GM12873 (cell line): Measurements from ENCODE around the gene GAGE12E.
"Not testable (repeated sequence)": the region's sequence is repeated elsewhere in the genome, so short reads cannot be mapped to it uniquely, and the experiment has no call there.

Experiments
- TF ChIP-seq, protein P1 (sequence below): IDR thresholded peaks from 2 replicates; pipeline ENCODE4 v1.5.1; 2012; ENCODE audit warnings: low read depth, mild to moderate bottlenecking, moderate library complexity, low read length, control low read depth; ENCODE audit not compliant: insufficient read depth; ENCODE audit errors: missing control alignments

The GAGE12E gene, protein sequence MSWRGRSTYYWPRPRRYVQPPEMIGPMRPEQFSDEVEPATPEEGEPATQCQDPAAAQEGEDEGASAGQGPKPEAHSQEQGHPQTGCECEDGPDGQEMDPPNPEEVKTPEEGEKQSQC

DNA sequence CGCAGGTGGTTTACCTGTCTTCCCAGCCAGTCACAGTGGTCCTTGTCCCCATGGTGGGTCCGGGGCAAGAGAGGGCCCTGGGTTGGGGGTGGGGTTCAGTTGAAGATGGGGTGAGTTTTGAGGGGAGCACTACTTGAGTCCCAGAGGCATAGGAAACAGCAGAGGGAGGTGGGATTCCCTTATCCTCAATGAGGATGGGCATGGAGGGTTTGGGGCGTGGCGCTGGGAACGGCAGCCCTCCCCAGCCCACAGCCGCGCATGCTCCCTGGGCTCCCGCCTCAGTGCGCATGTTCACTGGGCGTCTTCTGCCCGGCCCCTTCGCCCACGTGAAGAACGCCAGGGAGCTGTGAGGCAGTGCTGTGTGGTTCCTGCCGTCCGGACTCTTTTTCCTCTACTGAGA lies at the start of gene GAGE12E:
GAGE12E (plus strand) TSS at position 301 of the 400 bp plus-strand sequence. CDS start 1,155 bp downstream, outside the sequence.
- TF ChIP-seq, protein P1, sequence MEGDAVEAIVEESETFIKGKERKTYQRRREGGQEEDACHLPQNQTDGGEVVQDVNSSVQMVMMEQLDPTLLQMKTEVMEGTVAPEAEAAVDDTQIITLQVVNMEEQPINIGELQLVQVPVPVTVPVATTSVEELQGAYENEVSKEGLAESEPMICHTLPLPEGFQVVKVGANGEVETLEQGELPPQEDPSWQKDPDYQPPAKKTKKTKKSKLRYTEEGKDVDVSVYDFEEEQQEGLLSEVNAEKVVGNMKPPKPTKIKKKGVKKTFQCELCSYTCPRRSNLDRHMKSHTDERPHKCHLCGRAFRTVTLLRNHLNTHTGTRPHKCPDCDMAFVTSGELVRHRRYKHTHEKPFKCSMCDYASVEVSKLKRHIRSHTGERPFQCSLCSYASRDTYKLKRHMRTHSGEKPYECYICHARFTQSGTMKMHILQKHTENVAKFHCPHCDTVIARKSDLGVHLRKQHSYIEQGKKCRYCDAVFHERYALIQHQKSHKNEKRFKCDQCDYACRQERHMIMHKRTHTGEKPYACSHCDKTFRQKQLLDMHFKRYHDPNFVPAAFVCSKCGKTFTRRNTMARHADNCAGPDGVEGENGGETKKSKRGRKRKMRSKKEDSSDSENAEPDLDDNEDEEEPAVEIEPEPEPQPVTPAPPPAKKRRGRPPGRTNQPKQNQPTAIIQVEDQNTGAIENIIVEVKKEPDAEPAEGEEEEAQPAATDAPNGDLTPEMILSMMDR = not testable (repeated sequence)

DNA sequence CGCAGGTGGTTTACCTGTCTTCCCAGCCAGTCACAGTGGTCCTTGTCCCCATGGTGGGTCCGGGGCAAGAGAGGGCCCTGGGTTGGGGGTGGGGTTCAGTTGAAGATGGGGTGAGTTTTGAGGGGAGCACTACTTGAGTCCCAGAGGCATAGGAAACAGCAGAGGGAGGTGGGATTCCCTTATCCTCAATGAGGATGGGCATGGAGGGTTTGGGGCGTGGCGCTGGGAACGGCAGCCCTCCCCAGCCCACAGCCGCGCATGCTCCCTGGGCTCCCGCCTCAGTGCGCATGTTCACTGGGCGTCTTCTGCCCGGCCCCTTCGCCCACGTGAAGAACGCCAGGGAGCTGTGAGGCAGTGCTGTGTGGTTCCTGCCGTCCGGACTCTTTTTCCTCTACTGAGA lies 19.2 kb upstream of the GAGE12E start, which contains the start of gene GAGE12C:
GAGE12C (plus strand) TSS at position 301 of the 400 bp plus-strand sequence. CDS start 1,155 bp downstream, outside the sequence.
- TF ChIP-seq, protein P1 = not testable (repeated sequence)

DNA sequence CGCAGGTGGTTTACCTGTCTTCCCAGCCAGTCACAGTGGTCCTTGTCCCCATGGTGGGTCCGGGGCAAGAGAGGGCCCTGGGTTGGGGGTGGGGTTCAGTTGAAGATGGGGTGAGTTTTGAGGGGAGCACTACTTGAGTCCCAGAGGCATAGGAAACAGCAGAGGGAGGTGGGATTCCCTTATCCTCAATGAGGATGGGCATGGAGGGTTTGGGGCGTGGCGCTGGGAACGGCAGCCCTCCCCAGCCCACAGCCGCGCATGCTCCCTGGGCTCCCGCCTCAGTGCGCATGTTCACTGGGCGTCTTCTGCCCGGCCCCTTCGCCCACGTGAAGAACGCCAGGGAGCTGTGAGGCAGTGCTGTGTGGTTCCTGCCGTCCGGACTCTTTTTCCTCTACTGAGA lies 9.7 kb upstream of the GAGE12E start, which contains the start of gene GAGE12D:
GAGE12D (plus strand) TSS at position 301 of the 400 bp plus-strand sequence. CDS start 1,155 bp downstream, outside the sequence.
- TF ChIP-seq, protein P1 = not testable (repeated sequence)

DNA sequence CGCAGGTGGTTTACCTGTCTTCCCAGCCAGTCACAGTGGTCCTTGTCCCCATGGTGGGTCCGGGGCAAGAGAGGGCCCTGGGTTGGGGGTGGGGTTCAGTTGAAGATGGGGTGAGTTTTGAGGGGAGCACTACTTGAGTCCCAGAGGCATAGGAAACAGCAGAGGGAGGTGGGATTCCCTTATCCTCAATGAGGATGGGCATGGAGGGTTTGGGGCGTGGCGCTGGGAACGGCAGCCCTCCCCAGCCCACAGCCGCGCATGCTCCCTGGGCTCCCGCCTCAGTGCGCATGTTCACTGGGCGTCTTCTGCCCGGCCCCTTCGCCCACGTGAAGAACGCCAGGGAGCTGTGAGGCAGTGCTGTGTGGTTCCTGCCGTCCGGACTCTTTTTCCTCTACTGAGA lies 9.5 kb downstream of the GAGE12E start, which contains the start of gene GAGE12F:
GAGE12F (plus strand) TSS at position 301 of the 400 bp plus-strand sequence. CDS start 1,155 bp downstream, outside the sequence.
- TF ChIP-seq, protein P1 = not testable (repeated sequence)

DNA sequence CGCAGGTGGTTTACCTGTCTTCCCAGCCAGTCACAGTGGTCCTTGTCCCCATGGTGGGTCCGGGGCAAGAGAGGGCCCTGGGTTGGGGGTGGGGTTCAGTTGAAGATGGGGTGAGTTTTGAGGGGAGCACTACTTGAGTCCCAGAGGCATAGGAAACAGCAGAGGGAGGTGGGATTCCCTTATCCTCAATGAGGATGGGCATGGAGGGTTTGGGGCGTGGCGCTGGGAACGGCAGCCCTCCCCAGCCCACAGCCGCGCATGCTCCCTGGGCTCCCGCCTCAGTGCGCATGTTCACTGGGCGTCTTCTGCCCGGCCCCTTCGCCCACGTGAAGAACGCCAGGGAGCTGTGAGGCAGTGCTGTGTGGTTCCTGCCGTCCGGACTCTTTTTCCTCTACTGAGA lies 19.0 kb downstream of the GAGE12E start, which contains the start of gene GAGE12G:
GAGE12G (plus strand) TSS at position 301 of the 400 bp plus-strand sequence. CDS start 1,155 bp downstream, outside the sequence.
- TF ChIP-seq, protein P1 = not testable (repeated sequence)

DNA sequence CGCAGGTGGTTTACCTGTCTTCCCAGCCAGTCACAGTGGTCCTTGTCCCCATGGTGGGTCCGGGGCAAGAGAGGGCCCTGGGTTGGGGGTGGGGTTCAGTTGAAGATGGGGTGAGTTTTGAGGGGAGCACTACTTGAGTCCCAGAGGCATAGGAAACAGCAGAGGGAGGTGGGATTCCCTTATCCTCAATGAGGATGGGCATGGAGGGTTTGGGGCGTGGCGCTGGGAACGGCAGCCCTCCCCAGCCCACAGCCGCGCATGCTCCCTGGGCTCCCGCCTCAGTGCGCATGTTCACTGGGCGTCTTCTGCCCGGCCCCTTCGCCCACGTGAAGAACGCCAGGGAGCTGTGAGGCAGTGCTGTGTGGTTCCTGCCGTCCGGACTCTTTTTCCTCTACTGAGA lies 28.6 kb downstream of the GAGE12E start, which contains the start of gene GAGE12H:
GAGE12H (plus strand) TSS at position 301 of the 400 bp plus-strand sequence. CDS start 1,155 bp downstream, outside the sequence.
- TF ChIP-seq, protein P1 = not testable (repeated sequence)

DNA sequence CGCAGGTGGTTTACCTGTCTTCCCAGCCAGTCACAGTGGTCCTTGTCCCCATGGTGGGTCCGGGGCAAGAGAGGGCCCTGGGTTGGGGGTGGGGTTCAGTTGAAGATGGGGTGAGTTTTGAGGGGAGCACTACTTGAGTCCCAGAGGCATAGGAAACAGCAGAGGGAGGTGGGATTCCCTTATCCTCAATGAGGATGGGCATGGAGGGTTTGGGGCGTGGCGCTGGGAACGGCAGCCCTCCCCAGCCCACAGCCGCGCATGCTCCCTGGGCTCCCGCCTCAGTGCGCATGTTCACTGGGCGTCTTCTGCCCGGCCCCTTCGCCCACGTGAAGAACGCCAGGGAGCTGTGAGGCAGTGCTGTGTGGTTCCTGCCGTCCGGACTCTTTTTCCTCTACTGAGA lies 38.1 kb downstream of the GAGE12E start, which contains the start of gene GAGE2A:
GAGE2A (plus strand) TSS at position 301 of the 400 bp plus-strand sequence. CDS start 1,155 bp downstream, outside the sequence.
- TF ChIP-seq, protein P1 = not testable (repeated sequence)
